Effector memory CD8-positive, alpha-beta T cell (primary cell): ENCODE data around the gene FLYWCH1.
"Not testable (repeated sequence)": the region's sequence is repeated elsewhere in the genome, so short reads cannot be mapped to it uniquely, and the experiment has no call there.

Experiments
- ATAC-seq: fragments of 150-1000 bp; cut with Tn5 transposase; replicated peaks from 2 replicates; pipeline ENCODE4 v1.10.0; 2021; ENCODE audit warnings: mild to moderate bottlenecking, moderate library complexity
- DNase-seq, 3 experiments: peaks; one replicate each; pipeline ENCODE4 v3.0.0; 2021
- H3K27ac Mint-ChIP-seq, 2 donors: one replicate each; pipeline ENCODE4 v1.8.0; 2022; ENCODE audit warnings: mild to moderate bottlenecking in 2 of 2, mixed read lengths in 2 of 2, moderate library complexity in 2 of 2
- H3K27me3 Mint-ChIP-seq, 2 donors: one replicate each; pipeline ENCODE4 v1.8.0; 2022; ENCODE audit warnings: mixed read lengths in 2 of 2
- H3K36me3 Mint-ChIP-seq: one replicate; pipeline ENCODE4 v1.8.0; 2022; ENCODE audit warnings: mild to moderate bottlenecking, moderate library complexity, mixed read lengths; ENCODE audit not compliant: insufficient read depth
- H3K4me1 Mint-ChIP-seq, 2 donors: one replicate each; pipeline ENCODE4 v1.8.0; 2022; ENCODE audit warnings: low read depth in 2 of 2, mixed read lengths in 2 of 2
- H3K4me3 Mint-ChIP-seq, 2 donors: one replicate each; pipeline ENCODE4 v1.8.0; 2022; ENCODE audit warnings: mild to moderate bottlenecking in 2 of 2, mixed read lengths in 2 of 2, moderate library complexity in 2 of 2
- H3K9me3 Mint-ChIP-seq, 2 donors: one replicate each; pipeline ENCODE4 v1.8.0; 2022; ENCODE audit warnings: mixed read lengths in 2 of 2

Gene FLYWCH1

GRCh38 chr16:2938206-2938605 lies 26.5 kb downstream of the FLYWCH1 start:
- Mint-ChIP-seq H3K27ac (no peak overlapping the region), H3K4me3 (no peak overlapping the region), H3K4me1 (peaks cover 0 to 3% of the 10 kb centered on the region in 2 donors), H3K27me3 (no peaks in the 10 kb centered on the region), H3K9me3 (no peaks in the 10 kb centered on the region), H3K36me3 (peaks cover 60% of the 10 kb centered on the region)
- DNase-seq (no peak), ATAC-seq (no peak)

- no peaks in the 10 kb centered on the region for H3K27me3 Mint-ChIP-seq
- DNase-seq (no peak), ATAC-seq (no peak)
- H3K36me3 Mint-ChIP-seq = peaks cover 64% of the 10 kb centered on the region
- H3K9me3 Mint-ChIP-seq = no peaks in the 10 kb centered on the region
- H3K4me3 Mint-ChIP-seq = no peak overlapping the region
- no peak overlapping the region for H3K27ac Mint-ChIP-seq
- H3K4me1 Mint-ChIP-seq = no peaks in the 10 kb centered on the region
Observed at GRCh38 chr16:2939968-2940367, 28.2 kb downstream of the FLYWCH1 start.

- ATAC-seq = no peak
- Mint-ChIP-seq H3K27ac (no peak overlapping the region), H3K4me1 (no peaks in the 10 kb centered on the region), H3K27me3 (no peaks in the 10 kb centered on the region), H3K36me3 (peaks cover 50% of the 10 kb centered on the region), H3K9me3 (no peaks in the 10 kb centered on the region), H3K4me3 (no peak overlapping the region)
- no peak for DNase-seq
Observed at GRCh38 chr16:2942045-2942444, 30.3 kb downstream of the FLYWCH1 start.

- H3K27ac Mint-ChIP-seq, H3K4me3 Mint-ChIP-seq, ATAC-seq, H3K9me3 Mint-ChIP-seq, H3K27me3 Mint-ChIP-seq, H3K4me1 Mint-ChIP-seq, DNase-seq: not testable (repeated sequence)
- H3K36me3 Mint-ChIP-seq = peaks cover 42% of the 10 kb centered on the region
Observed at GRCh38 chr16:2943716-2944115, 32.0 kb downstream of the FLYWCH1 start.

- no peak overlapping the region for H3K27ac Mint-ChIP-seq
- no peak for ATAC-seq
- no peaks in the 10 kb centered on the region for H3K4me1 Mint-ChIP-seq
- no peaks in the 10 kb centered on the region for H3K9me3 Mint-ChIP-seq
- no peaks in the 10 kb centered on the region for H3K27me3 Mint-ChIP-seq
- DNase-seq = no peak
- H3K4me3 Mint-ChIP-seq = no peak overlapping the region
- peaks cover 21% of the 10 kb centered on the region for H3K36me3 Mint-ChIP-seq
Observed at GRCh38 chr16:2946649-2947048, 34.9 kb downstream of the FLYWCH1 start.

GRCh38 chr16:2948807-2949704 lies 37.3 kb downstream of the FLYWCH1 start:
- ATAC-seq (no peak), DNase-seq (no peak)
- H3K4me3 Mint-ChIP-seq = no peak overlapping the region
- H3K36me3 Mint-ChIP-seq = peaks cover 3% of the 10 kb centered on the region
- peaks cover under 1 to 2% of the 10 kb centered on the region in 2 donors for H3K27me3 Mint-ChIP-seq
- no peaks in the 10 kb centered on the region for H3K4me1 Mint-ChIP-seq
- H3K27ac Mint-ChIP-seq = no peak overlapping the region
- no peaks in the 10 kb centered on the region for H3K9me3 Mint-ChIP-seq

- Mint-ChIP-seq H3K27me3 (peaks cover 5 to 7% of the 10 kb centered on the region in 2 donors), H3K27ac (no peak overlapping the region), H3K9me3 (no peaks in the 10 kb centered on the region), H3K36me3 (peaks cover 3% of the 10 kb centered on the region), H3K4me3 (no peak overlapping the region), H3K4me1 (no peaks in the 10 kb centered on the region)
- ATAC-seq = no peak
- no peak for DNase-seq
Observed at GRCh38 chr16:2949705-2950352, 38.1 kb downstream of the FLYWCH1 start.

- ATAC-seq (no peak), DNase-seq (no peak)
- Mint-ChIP-seq H3K27ac (no peak overlapping the region), H3K9me3 (no peaks in the 10 kb centered on the region), H3K4me3 (no peak overlapping the region), H3K36me3 (peaks cover 3% of the 10 kb centered on the region), H3K4me1 (no peaks in the 10 kb centered on the region), H3K27me3 (peaks cover 5 to 7% of the 10 kb centered on the region in 2 donors)
Observed at GRCh38 chr16:2950353-2950724, 38.6 kb downstream of the FLYWCH1 start.

- ATAC-seq (no peak), DNase-seq (no peak)
- no peak overlapping the region for H3K27ac Mint-ChIP-seq
- H3K4me1 Mint-ChIP-seq = no peaks in the 10 kb centered on the region
- no peak overlapping the region for H3K4me3 Mint-ChIP-seq
- peaks cover 3% of the 10 kb centered on the region for H3K36me3 Mint-ChIP-seq
- H3K27me3 Mint-ChIP-seq = peaks cover 5 to 10% of the 10 kb centered on the region in 2 donors
- no peaks in the 10 kb centered on the region for H3K9me3 Mint-ChIP-seq
Observed at GRCh38 chr16:2950773-2951172, 39.0 kb downstream of the FLYWCH1 start.

- peaks cover 6% of the 10 kb centered on the region for H3K36me3 Mint-ChIP-seq
- no peak overlapping the region for H3K4me3 Mint-ChIP-seq
- H3K27ac Mint-ChIP-seq = no peak overlapping the region
- no peak for DNase-seq
- no peaks in the 10 kb centered on the region for H3K9me3 Mint-ChIP-seq
- ATAC-seq = no peak
- H3K27me3 Mint-ChIP-seq = peaks cover 17 to 29% of the 10 kb centered on the region in 2 donors
- H3K4me1 Mint-ChIP-seq = no peaks in the 10 kb centered on the region
Observed at GRCh38 chr16:2952679-2953078, 40.9 kb downstream of the FLYWCH1 start.

GRCh38 chr16:2953706-2954627 lies 42.2 kb downstream of the FLYWCH1 start:
- no peaks in the 10 kb centered on the region for H3K9me3 Mint-ChIP-seq
- DNase-seq (no peak), ATAC-seq (no peak)
- H3K27ac Mint-ChIP-seq = no peak overlapping the region
- H3K4me3 Mint-ChIP-seq = no peak overlapping the region
- no peaks in the 10 kb centered on the region for H3K4me1 Mint-ChIP-seq
- peaks cover 20 to 29% of the 10 kb centered on the region in 2 donors for H3K27me3 Mint-ChIP-seq
- peaks cover 2% of the 10 kb centered on the region for H3K36me3 Mint-ChIP-seq

GRCh38 chr16:2954656-2955381 lies 43.1 kb downstream of the FLYWCH1 start:
- Mint-ChIP-seq H3K4me1 (no peaks in the 10 kb centered on the region), H3K27ac (no peak overlapping the region), H3K9me3 (no peaks in the 10 kb centered on the region), H3K36me3 (peaks cover 2% of the 10 kb centered on the region), H3K4me3 (no peak overlapping the region), H3K27me3 (peaks cover 26 to 33% of the 10 kb centered on the region in 2 donors)
- no peak for ATAC-seq
- DNase-seq = no peak

GRCh38 chr16:2955438-2955778 lies 43.7 kb downstream of the FLYWCH1 start:
- DNase-seq = no peak
- no peak overlapping the region for H3K4me3 Mint-ChIP-seq
- H3K9me3 Mint-ChIP-seq = no peaks in the 10 kb centered on the region
- H3K36me3 Mint-ChIP-seq = peaks cover 5% of the 10 kb centered on the region
- H3K4me1 Mint-ChIP-seq = no peaks in the 10 kb centered on the region
- no peak overlapping the region for H3K27ac Mint-ChIP-seq
- no peak for ATAC-seq
- peaks cover 32 to 38% of the 10 kb centered on the region in 2 donors for H3K27me3 Mint-ChIP-seq
